GM12873 (cell line): ENCODE data around the gene NKX2-2.

Experiments used
- TF ChIP-seq, protein P1 (sequence below): IDR thresholded peaks from 2 replicates; pipeline ENCODE4 v1.5.1; 2012; ENCODE audit warnings: low read depth, mild to moderate bottlenecking, moderate library complexity, low read length, control low read depth; ENCODE audit not compliant: insufficient read depth; ENCODE audit errors: missing control alignments

Gene NKX2-2

DNA sequence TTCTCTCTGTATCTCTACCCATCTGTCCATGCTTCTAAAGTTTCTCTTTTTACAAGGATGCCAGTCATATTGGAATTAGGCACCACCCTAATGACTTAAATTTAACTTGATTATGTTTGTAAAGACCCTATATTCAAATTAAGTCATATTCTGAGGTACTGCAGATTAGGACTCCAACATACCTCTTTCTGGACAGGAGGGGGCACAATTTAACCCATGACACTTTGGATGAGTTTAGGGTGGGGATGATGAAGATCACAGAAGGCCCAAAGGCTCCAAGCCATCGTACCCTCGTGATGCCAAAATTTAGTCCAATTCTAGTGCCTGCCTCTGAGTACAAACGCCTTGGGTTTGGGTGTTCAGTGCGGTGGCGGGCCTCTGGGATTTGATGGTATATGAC is 15.0 kb upstream of the NKX2-2 start:
- TF ChIP-seq, protein P1, sequence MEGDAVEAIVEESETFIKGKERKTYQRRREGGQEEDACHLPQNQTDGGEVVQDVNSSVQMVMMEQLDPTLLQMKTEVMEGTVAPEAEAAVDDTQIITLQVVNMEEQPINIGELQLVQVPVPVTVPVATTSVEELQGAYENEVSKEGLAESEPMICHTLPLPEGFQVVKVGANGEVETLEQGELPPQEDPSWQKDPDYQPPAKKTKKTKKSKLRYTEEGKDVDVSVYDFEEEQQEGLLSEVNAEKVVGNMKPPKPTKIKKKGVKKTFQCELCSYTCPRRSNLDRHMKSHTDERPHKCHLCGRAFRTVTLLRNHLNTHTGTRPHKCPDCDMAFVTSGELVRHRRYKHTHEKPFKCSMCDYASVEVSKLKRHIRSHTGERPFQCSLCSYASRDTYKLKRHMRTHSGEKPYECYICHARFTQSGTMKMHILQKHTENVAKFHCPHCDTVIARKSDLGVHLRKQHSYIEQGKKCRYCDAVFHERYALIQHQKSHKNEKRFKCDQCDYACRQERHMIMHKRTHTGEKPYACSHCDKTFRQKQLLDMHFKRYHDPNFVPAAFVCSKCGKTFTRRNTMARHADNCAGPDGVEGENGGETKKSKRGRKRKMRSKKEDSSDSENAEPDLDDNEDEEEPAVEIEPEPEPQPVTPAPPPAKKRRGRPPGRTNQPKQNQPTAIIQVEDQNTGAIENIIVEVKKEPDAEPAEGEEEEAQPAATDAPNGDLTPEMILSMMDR = no peak

- TF ChIP-seq, protein P1 = no peak
Observed at GRCh38 chr20:21527908-21528307, 14.0 kb upstream of the NKX2-2 start.

GRCh38 chr20:21526776-21527175 is 12.9 kb upstream of the NKX2-2 start:
- TF ChIP-seq, protein P1 = no peak

GRCh38 chr20:21523895-21524294 is 10.0 kb upstream of the NKX2-2 start:
- TF ChIP-seq, protein P1 = no peak

DNA sequence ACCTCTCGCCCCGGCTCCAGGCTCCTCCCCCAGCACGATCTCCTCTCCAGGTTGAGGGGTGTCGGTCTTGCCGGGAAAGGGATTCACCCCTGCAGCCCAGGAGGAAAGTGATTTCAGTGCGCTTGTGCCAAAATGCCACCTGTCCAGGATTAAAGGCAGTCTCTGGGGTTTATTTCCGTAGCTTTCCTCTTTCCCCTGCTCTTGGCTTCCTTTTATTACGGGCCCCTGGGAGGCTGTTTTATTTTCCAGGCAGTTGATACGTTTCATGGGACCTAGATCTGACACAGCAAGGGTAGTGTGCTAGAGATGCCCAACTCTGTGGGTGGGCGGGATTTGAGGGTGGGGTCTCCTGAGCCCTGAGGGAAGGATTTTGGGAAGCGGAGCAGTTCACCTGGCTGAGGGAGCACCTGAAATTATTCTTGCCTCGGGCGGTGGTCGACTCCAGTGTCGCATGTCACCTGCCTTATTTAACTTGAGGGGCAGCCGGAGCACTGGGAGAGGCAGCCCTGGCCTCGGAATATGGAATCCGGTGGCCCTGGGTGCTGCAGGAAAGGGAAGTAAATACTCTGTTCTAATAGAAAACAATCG is 9.5 kb upstream of the NKX2-2 start:
- TF ChIP-seq, protein P1 = no peak

- TF ChIP-seq, protein P1 = no peak
Observed at GRCh38 chr20:21522481-21523280, 8.8 kb upstream of the NKX2-2 start.

- TF ChIP-seq, protein P1 = no peak
Observed at GRCh38 chr20:21521596-21522480, 8.0 kb upstream of the NKX2-2 start.
